ENCODE results near the gene STXBP2. TPM values are rescaled to one million over a fixed set of nuclear protein-coding genes. Genes with fewer than 3 reads are reported as not detected.
A peak's percentile ranks its signal among the peaks of the same experiment; 100 is the strongest.

STXBP2 gene
- total RNA-seq, 4 donors from 2014 or later, result 48.8 to 89.2 (median 70.2) TPM

DNA sequence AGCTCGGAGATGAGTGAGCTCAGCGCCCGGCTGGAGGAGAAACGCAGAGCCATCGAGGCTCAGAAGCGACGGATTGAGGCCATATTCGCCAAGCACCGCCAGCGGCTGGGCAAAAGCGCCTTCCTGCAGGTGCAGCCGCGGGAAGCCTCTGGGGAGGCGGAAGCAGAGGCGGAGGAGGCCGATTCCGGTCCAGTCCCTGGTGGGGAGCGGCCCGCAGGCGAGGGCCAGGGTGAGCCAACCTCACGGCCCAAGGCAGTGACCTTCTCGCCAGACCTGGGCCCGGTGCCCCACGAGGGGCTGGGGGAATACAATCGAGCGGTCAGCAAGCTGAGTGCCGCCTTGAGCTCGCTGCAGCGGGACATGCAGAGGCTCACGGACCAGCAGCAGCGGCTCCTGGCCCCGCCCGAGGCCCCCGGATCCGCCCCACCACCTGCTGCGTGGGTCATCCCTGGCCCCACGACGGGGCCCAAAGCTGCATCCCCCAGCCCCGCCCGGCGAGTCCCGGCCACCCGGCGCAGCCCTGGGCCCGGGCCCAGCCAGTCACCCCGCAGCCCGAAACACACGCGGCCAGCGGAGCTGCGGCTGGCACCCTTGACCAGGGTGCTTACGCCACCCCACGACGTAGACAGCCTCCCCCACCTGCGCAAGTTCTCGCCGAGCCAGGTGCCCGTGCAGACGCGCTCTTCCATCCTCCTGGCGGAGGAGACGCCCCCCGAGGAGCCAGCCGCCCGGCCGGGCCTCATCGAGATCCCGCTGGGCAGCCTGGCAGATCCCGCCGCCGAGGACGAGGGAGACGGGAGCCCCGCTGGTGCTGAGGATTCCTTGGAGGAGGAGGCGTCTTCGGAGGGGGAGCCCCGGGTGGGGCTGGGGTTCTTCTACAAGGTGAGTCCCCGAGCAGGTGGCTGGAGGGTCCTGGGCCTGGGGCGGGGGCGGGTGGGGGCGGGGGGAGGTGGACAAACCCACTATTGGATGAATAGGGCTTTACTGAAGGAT is 24.3 kb upstream of the STXBP2 start:
- H3K27me3 ChIP-seq, result no peaks in the 10 kb centered on the region
- TF ChIP-seq POLR2A (IDR thresholded peaks at IDR 0.05), result no peak
- TF ChIP-seq, protein P1, sequence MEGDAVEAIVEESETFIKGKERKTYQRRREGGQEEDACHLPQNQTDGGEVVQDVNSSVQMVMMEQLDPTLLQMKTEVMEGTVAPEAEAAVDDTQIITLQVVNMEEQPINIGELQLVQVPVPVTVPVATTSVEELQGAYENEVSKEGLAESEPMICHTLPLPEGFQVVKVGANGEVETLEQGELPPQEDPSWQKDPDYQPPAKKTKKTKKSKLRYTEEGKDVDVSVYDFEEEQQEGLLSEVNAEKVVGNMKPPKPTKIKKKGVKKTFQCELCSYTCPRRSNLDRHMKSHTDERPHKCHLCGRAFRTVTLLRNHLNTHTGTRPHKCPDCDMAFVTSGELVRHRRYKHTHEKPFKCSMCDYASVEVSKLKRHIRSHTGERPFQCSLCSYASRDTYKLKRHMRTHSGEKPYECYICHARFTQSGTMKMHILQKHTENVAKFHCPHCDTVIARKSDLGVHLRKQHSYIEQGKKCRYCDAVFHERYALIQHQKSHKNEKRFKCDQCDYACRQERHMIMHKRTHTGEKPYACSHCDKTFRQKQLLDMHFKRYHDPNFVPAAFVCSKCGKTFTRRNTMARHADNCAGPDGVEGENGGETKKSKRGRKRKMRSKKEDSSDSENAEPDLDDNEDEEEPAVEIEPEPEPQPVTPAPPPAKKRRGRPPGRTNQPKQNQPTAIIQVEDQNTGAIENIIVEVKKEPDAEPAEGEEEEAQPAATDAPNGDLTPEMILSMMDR (IDR thresholded peaks at IDR 0.05), result no peak
- H3K4me1 ChIP-seq, result peaks cover 6 to 7% of the 10 kb centered on the region in 2 donors
- H3K27ac ChIP-seq, result no peak overlapping the region
- peaks cover 0 to 8% of the 10 kb centered on the region in 2 donors for H3K36me3 ChIP-seq
- no peaks in the 10 kb centered on the region for H3K9me3 ChIP-seq
- 95 to 96% methylated on average over 23 to 51 of the region's 81 CpGs for WGBS, 2 donors
- intact Hi-C loops (cut with DNase I), result no loop called here
- H3K4me3 ChIP-seq (replicated peaks in 1 of 3), result no peak overlapping the region
- no peak for DNase-seq

DNA sequence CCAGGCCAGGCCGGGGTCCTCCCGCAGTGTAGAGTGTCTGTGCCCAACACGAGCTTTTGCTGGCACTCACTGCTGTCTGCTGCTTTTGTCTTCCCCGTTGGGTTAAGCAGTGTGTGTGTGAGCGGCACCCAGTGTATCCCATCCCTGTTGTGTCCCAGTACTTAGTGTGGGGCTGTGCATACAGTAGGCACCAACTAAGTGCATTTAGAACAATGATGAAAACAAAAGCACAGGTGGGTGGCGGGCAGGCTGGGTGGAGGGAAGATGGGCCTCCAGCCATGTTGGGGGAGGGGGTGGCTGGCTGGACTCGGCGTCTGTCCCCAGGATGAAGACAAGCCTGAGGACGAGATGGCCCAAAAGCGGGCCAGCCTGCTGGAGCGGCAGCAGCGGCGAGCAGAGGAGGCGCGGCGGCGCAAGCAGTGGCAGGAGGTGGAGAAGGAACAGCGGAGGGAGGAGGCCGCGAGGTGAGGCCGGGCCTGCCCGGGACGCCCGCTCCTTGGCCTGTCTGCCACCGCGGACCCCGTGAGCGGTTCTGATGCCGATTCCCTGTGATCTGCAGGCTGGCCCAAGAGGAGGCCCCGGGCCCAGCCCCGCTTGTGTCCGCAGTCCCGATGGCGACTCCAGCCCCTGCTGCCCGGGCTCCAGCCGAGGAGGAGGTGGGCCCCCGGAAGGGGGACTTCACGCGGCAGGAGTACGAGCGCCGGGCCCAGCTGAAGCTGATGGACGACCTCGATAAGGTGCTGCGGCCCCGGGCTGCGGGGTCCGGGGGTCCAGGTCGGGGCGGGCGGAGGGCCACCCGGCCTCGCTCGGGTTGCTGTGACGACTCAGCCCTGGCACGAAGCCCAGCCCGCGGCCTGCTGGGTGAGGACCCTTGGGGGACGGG is 21.8 kb upstream of the STXBP2 start:
- 89 to 93% methylated on average over 24 to 31 of the region's 59 CpGs for WGBS, 2 donors
- no peaks in the 10 kb centered on the region for H3K27me3 ChIP-seq
- peaks cover 23 to 26% of the 10 kb centered on the region in 2 donors for H3K4me1 ChIP-seq
- DNase-seq, result no peak
- no peak overlapping the region for H3K4me3 ChIP-seq (replicated peaks in 1 of 3)
- H3K9me3 ChIP-seq, result no peaks in the 10 kb centered on the region
- H3K27ac ChIP-seq, result no peak overlapping the region
- TF ChIP-seq, protein P1 (IDR thresholded peaks at IDR 0.05), result no peak
- no peak for TF ChIP-seq POLR2A (IDR thresholded peaks at IDR 0.05)
- H3K36me3 ChIP-seq, result peaks cover 3 to 15% of the 10 kb centered on the region in 2 donors
- intact Hi-C loops (cut with DNase I), result no loop called here

DNA sequence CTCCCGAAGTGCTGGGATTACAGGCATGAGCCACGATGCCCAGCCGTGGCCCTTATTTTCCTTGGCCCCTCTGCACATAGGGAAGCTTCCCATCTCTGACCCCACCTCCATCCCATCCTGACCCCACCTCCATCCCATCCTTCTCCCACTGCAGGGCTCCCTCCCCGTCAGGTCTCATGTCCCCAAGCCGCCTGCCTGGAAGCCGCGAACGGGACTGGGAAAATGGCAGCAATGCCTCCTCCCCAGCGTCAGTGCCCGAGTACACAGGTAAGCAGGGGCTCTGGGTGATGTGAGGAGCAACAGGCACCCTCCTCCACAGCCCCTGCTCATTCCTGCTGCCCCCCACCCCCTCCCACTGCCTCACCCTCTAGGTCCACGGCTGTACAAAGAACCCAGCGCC is 19.7 kb upstream of the STXBP2 start:
- WGBS, 2 donors, result 93 to 100% methylated on average over 8 to 11 of the region's 12 CpGs
- no peak for DNase-seq
- peak overlapping the region in 1 of 3 donors; percentile 91 for H3K27ac ChIP-seq
- no peak overlapping the region for H3K4me3 ChIP-seq (replicated peaks in 1 of 3)
- peaks cover 24 to 29% of the 10 kb centered on the region in 2 donors for H3K4me1 ChIP-seq
- peaks cover 24 to 29% of the 10 kb centered on the region in 2 donors for H3K36me3 ChIP-seq
- no peaks in the 10 kb centered on the region for H3K9me3 ChIP-seq
- intact Hi-C loops (cut with DNase I), result no loop called here
- no peak for TF ChIP-seq POLR2A (IDR thresholded peaks at IDR 0.05)
- TF ChIP-seq, protein P1 (IDR thresholded peaks at IDR 0.05), result no peak
- no peaks in the 10 kb centered on the region for H3K27me3 ChIP-seq

DNA sequence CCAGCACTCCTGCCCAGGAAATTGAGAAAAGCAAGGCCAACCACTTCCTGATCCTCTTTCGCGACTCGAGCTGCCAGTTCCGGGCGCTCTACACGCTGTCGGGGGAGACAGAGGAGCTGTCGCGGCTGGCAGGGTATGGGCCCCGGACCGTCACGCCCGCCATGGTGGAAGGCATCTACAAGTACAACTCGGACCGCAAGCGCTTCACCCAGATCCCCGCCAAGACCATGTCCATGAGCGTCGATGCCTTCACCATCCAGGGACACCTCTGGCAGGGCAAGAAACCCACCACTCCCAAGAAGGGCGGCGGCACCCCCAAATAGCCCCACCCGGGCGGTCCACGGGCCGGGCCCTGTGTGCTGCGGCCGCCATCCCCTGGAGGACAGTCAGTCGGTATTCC is 19.2 kb upstream of the STXBP2 start:
- H3K36me3 ChIP-seq, result peaks cover 29 to 35% of the 10 kb centered on the region in 2 donors
- TF ChIP-seq POLR2A (IDR thresholded peaks at IDR 0.05), result no peak
- TF ChIP-seq, protein P1 (IDR thresholded peaks at IDR 0.05), result no peak
- DNase-seq, result peak in 1 of 2 donors; percentile 10
- peaks cover 24 to 29% of the 10 kb centered on the region in 2 donors for H3K4me1 ChIP-seq
- intact Hi-C loops (cut with DNase I), result no loop called here
- H3K4me3 ChIP-seq (replicated peaks in 1 of 3), result no peak overlapping the region
- no peaks in the 10 kb centered on the region for H3K27me3 ChIP-seq
- peak overlapping the region; percentile 90 to 96 (median 91) for H3K27ac ChIP-seq
- 87 to 92% methylated on average over 12 to 20 of the region's 28 CpGs for WGBS, 2 donors
- no peaks in the 10 kb centered on the region for H3K9me3 ChIP-seq

All from thyroid gland (tissue), 4 donors.